ENCODE measurements around the gene ZNF469.
"Not testable (repeated sequence)": the region's sequence is repeated elsewhere in the genome, so short reads cannot be mapped to it uniquely, and the experiment has no call there.

ZNF469 gene

DNA sequence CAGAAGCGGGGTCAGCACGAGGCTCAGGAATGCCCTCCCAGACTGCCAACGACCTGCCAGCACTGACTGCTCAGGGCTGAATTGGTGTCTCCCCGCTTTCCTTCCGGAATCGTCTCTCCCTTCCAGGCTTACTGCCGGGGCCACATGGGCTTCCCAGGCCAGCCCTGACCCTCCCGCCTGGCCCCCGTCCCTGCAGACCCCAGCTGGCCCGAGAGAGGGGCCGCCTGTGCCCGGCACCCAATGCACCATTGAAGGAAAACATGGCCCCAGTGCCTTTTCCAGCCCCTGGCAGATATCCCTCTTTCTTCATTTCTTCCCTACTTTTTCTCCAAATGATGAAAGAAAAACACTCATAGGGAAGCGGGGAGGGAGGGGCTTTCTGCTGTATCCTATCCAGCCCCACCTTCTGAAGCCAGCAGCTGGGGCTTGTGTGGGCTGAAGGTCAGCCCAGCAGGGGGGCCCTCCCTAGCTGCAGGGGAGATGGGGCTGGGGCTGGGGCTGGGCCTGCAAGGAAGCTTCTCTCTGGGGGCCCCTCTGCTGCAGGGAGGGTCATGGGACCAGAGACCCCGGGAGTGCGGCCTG, 25.9 kb downstream of the ZNF469 start:
- no peak for TF ChIP-seq CTCF (IDR thresholded peaks at IDR 0.05; ENCODE audit: control insufficient read depth, insufficient read depth, low read depth, low read length, missing control alignments)
- H3K4me3 ChIP-seq (ENCODE audit: control insufficient read depth, low read depth, low read length), result no peak overlapping the region
- DNase-seq (ENCODE audit: low read depth), result no peak

GRCh38 chr16:88409296-88410065, 26.7 kb downstream of the ZNF469 start:
- TF ChIP-seq CTCF (IDR thresholded peaks at IDR 0.05; ENCODE audit: control insufficient read depth, insufficient read depth, low read depth, low read length, missing control alignments), result no peak
- no peak for DNase-seq (ENCODE audit: low read depth)
- no peak overlapping the region for H3K4me3 ChIP-seq (ENCODE audit: control insufficient read depth, low read depth, low read length)

DNA sequence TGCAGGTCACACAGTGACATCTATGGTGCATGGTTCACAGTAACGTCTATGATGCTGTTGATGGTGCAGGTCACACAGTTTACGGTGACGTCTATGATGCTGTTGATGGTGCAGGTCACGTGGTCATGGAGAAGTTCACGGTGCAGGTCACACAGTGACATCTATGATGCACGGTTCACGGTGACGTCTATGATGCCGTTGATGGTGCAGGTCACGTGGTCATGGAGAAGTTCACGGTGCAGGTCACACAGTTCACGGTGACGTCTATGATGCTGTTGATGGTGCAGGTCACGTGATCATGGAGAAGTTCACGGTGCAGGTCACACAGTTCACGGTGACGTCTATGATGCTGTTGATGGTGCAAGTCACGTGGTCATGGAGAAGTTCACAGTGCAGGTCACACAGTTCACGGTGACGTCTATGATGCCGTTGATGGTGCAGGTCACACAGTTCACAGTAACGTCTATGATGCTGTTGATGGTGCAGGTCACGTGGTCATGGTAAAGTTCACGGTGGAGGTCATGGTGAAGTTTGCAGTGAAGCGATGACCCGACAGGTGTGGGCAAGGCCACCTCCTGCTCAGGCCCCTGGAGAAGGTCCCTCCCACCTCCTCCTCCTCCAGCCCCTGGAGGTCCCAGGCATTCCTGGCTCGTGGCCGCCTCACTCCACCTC, 27.7 kb downstream of the ZNF469 start:
- H3K4me3 ChIP-seq (ENCODE audit: control insufficient read depth, low read depth, low read length); DNase-seq (ENCODE audit: low read depth): not testable (repeated sequence)

DNA sequence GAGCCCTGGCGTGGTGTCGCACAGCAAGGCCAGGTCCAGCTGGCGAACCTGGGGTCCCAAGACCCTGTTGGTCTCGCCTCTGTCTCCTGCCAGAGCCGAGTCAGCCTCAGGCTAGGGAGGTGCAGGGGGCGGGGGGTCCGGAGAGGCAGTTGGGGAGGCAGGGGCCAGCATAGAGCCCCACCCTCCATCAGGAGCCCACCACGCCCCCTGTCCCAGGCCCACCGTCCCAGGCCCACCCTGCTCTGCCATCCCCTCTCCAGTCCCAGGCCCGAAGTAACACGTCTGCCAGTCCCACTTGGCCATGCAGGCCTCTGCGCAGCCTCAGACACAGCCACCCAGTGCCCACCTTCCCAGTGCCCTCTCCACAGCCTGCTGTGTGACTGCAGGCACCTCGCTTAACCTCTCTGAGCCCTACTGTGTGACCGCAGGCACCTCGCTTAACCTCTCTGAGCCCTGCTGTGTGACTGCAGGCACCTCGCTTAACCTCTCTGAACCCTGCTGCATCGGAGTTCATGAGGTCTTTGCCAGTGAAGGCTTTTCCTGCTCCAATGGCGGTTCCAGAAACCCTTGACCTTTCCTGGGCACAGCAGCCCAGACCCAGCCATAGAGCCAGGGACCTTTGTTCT, 29.3 kb downstream of the ZNF469 start:
- no peak for TF ChIP-seq CTCF (IDR thresholded peaks at IDR 0.05; ENCODE audit: control insufficient read depth, insufficient read depth, low read depth, low read length, missing control alignments)
- no peak overlapping the region for H3K4me3 ChIP-seq (ENCODE audit: control insufficient read depth, low read depth, low read length)
- no peak for DNase-seq (ENCODE audit: low read depth)

GRCh38 chr16:88412766-88413165, 30.0 kb downstream of the ZNF469 start:
- H3K4me3 ChIP-seq (ENCODE audit: control insufficient read depth, low read depth, low read length), result no peak overlapping the region
- TF ChIP-seq CTCF (IDR thresholded peaks at IDR 0.05; ENCODE audit: control insufficient read depth, insufficient read depth, low read depth, low read length, missing control alignments), result no peak
- no peak for DNase-seq (ENCODE audit: low read depth)

GRCh38 chr16:88413231-88413630, 30.5 kb downstream of the ZNF469 start:
- TF ChIP-seq CTCF (IDR thresholded peaks at IDR 0.05; ENCODE audit: control insufficient read depth, insufficient read depth, low read depth, low read length, missing control alignments), result no peak
- no peak overlapping the region for H3K4me3 ChIP-seq (ENCODE audit: control insufficient read depth, low read depth, low read length)
- DNase-seq (ENCODE audit: low read depth), result no peak

- no peak for DNase-seq (ENCODE audit: low read depth)
- no peak for TF ChIP-seq CTCF (IDR thresholded peaks at IDR 0.05; ENCODE audit: control insufficient read depth, insufficient read depth, low read depth, low read length, missing control alignments)
- no peak overlapping the region for H3K4me3 ChIP-seq (ENCODE audit: control insufficient read depth, low read depth, low read length)
Observed at GRCh38 chr16:88413631-88414030, 30.9 kb downstream of the ZNF469 start.
